ENCODE data around the gene AKAP17A. TPM values are rescaled to one million over a fixed set of nuclear protein-coding genes. Genes with fewer than 3 reads are reported as not detected.

The AKAP17A gene
- total and polyA plus RNA-seq, 9 of the 15 experiments (the other 6 are each of a cell fraction or from before 2014, with no cell fraction given), result 1.2 to 29.5 (median 8.2) TPM

- 0 out of 2 replicates have a peak, but pooled peaks have one; percentile 27 for TF ChIP-seq ZNF512 (tag; IDR thresholded peaks at IDR 0.05)
- no peak for TF ChIP-seq ZNF449 (CRISPR knock-in tag; IDR thresholded peaks at IDR 0.05)
- TF ChIP-seq EGR1 (conservative IDR thresholded peaks at IDR 0.05), result peak; percentile 50
- peak; percentile 40 for TF ChIP-seq TAF9B (IDR thresholded peaks at IDR 0.05; ENCODE audit: partially characterized antibody)
- TF ChIP-seq ATF1 (CRISPR knock-in tag; IDR thresholded peaks at IDR 0.05), result peak; percentile 39; the same call in 1 of the 2 replicates
- peak; percentile 91 for TF ChIP-seq ATF1 (tag; IDR thresholded peaks at IDR 0.05)
- TF ChIP-seq TRIM25 (IDR thresholded peaks at IDR 0.05; ENCODE audit: borderline replicate concordance), result no peak
- no peak for TF ChIP-seq NELFE (IDR thresholded peaks at IDR 0.05; ENCODE audit: insufficient read depth, insufficient read length)
- peak; percentile 50; the same call in 1 of the 2 replicates for TF ChIP-seq L3MBTL2 (IDR thresholded peaks at IDR 0.05)
- peak; percentile 58 for TF ChIP-seq RBBP5 (IDR thresholded peaks at IDR 0.05; ENCODE audit: borderline replicate concordance, insufficient read depth, low read length, poor library complexity, severe bottlenecking)
- peak; percentile 32; the same call in 1 of the 2 replicates for TF ChIP-seq CREB3L1 (IDR thresholded peaks at IDR 0.05; ENCODE audit: borderline replicate concordance, low read depth)
- no peak for TF ChIP-seq GATAD2B (IDR thresholded peaks at IDR 0.05; ENCODE audit: borderline replicate concordance)
- no peak for TF ChIP-seq NONO (IDR thresholded peaks at IDR 0.05; ENCODE audit: low read depth in 2 of 2, low read length in 1 of 2)
These were observed at the start of gene AKAP17A (continued) for GRCh38 chrX:1591102-1591862.
